Activated T-helper 17 cell treated with anti-CD3 and anti-CD28 coated beads, Interleukin-2, amount 50 U/mL, for 72 hours (primary cell): ENCODE results near the gene CNOT3. TPM values are rescaled to one million over a fixed set of nuclear protein-coding genes. Genes with fewer than 3 reads are reported as not detected.
"Not testable (repeated sequence)": the region's sequence is repeated elsewhere in the genome, so short reads cannot be mapped to it uniquely, and the experiment has no call there.

Experiments used
- ATAC-seq: fragments of 150-1000 bp; cut with Tn5 transposase; replicated peaks from 2 replicates; pipeline ENCODE4 v1.10.0; 2021; ENCODE audit warnings: mild to moderate bottlenecking, moderate library complexity
- H3K27ac Mint-ChIP-seq: one replicate; pipeline ENCODE4 v1.8.0; 2022; ENCODE audit warnings: mixed read lengths
- H3K27me3 Mint-ChIP-seq: one replicate; pipeline ENCODE4 v1.8.0; 2022; ENCODE audit warnings: mixed read lengths
- H3K36me3 Mint-ChIP-seq: one replicate; pipeline ENCODE4 v1.8.0; 2022; ENCODE audit warnings: low read depth, mild to moderate bottlenecking, mixed read lengths
- H3K4me1 Mint-ChIP-seq: one replicate; pipeline ENCODE4 v1.8.0; 2022; ENCODE audit warnings: mixed read lengths
- H3K4me3 Mint-ChIP-seq: one replicate; pipeline ENCODE4 v1.8.0; 2022; ENCODE audit warnings: mild to moderate bottlenecking, mixed read lengths
- H3K9me3 Mint-ChIP-seq: one replicate; pipeline ENCODE4 v1.8.0; 2022; ENCODE audit warnings: mixed read lengths
- total RNA-seq, 2 donors: library from RNA; stranded (reverse); gene quantifications; one replicate each; pipeline ENCODE4 v1.2.3, GENCODE V29; 2022

The CNOT3 gene
- total RNA-seq, 2 donors from 2014 or later: 51.4 to 61.4 TPM

DNA sequence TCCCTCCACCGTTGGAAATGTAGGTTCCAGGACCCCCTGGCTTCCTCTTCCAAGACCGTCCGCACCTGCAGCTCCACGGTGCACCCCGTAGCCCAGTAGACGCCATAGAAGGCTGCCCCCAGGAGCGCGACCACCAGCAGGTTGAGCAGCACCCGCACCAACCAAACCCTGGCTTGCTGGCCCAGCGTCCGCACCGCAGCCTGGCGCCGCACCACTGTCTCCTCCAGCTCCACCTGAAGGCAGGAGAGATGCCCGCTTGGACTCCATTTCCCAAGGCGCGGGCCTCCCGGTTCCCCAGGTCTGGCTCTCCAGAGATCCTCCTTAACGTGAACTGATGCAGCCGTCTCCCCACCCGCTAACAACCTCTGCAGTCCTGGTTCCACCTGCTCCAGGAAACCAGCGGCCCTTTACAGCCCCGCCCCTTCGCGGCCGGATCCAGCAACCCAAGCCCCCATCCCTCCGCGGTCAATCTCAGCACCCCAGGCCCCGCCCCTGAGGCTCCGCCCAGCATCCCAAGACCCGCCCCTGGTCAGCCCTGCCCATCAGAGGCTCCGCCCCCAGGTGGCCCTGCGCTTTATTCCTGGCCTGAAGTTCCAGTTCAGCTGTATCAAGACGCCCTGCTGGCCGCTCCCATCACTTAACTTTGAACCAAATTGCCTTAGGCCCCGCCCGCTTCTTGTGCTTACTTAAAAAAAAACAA is 27.0 kb downstream of the CNOT3 start:
- H3K36me3 Mint-ChIP-seq: peaks cover 4% of the 10 kb centered on the region
- no peaks in the 10 kb centered on the region for H3K9me3 Mint-ChIP-seq
- ATAC-seq: no peak
- no peaks in the 10 kb centered on the region for H3K27me3 Mint-ChIP-seq
- peaks cover 25% of the 10 kb centered on the region for H3K4me1 Mint-ChIP-seq
- H3K4me3 Mint-ChIP-seq: peak overlapping the region; percentile 64
- no peak overlapping the region for H3K27ac Mint-ChIP-seq

DNA sequence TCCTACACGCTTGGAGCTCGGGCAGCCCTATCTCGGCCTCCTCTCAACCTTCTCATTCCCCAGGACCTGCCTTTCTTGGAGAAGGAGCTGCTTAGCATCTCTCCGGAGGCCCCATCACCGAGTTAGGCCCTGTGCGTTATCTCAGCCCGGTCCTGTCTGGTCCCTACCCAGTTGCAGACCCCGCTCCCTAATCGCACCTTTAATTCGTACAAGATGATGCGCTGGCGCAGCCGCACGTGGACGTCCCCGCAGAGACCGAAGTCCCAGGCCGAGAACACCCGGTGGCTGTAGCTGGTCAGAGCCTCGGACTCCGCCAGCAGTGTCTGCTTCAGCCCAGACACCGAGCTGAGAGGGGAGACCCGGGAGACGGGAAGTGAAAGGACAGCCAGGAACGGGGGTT is 27.7 kb downstream of the CNOT3 start:
- H3K36me3 Mint-ChIP-seq: no peaks in the 10 kb centered on the region
- H3K27ac Mint-ChIP-seq: no peak overlapping the region
- ATAC-seq: no peak
- H3K27me3 Mint-ChIP-seq: no peaks in the 10 kb centered on the region
- no peaks in the 10 kb centered on the region for H3K9me3 Mint-ChIP-seq
- H3K4me1 Mint-ChIP-seq: peaks cover 25% of the 10 kb centered on the region
- H3K4me3 Mint-ChIP-seq: no peak overlapping the region

DNA sequence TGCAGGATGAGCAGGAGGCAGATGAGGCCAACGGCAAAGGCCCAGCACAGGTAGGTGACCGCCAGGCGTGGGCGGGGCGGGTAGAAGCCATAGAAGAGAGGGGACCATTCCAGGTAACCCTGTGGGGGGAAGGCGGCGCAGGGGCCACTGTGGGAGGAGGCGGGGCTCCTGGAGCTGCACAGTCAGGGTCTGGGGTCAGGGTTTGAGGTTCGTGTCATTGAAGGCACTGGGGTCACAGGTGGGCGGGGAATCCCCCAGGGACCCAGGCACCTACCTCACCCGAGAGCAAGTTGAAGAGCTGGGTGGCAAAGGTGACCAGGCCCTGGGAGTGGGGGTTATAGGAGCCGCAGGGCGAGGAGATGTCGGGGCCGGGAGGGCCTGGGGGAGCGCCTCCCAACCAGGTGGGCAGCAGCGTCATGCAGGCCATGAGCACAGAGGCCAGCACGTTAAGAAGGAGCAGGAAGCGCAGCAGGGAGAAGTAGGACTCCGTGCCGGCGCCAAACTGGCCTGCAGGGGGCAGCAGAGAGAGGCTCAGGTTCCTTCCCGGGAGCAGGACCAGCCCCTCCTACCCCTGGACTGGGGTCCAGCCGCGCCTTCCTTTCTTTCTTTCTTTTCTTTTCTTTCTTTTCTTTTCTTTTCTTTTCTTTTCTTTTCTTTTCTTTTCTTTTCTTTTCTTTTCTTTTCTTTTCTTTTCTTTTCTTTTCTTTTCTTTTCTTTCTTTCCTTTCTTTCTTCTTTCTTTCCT is 30.8 kb downstream of the CNOT3 start:
- no peak overlapping the region for H3K27ac Mint-ChIP-seq
- peaks cover 8% of the 10 kb centered on the region for H3K4me1 Mint-ChIP-seq
- H3K9me3 Mint-ChIP-seq: no peaks in the 10 kb centered on the region
- H3K36me3 Mint-ChIP-seq: no peaks in the 10 kb centered on the region
- H3K4me3 Mint-ChIP-seq: peak overlapping the region; percentile 25
- ATAC-seq: peak; percentile 93
- H3K27me3 Mint-ChIP-seq: no peaks in the 10 kb centered on the region

GRCh38 chr19:54169149-54169740 is 31.7 kb downstream of the CNOT3 start:
- Mint-ChIP-seq H3K27ac (no peak overlapping the region), H3K27me3 (no peaks in the 10 kb centered on the region), H3K4me1 (peaks cover 6% of the 10 kb centered on the region), H3K4me3 (no peak overlapping the region), H3K9me3 (no peaks in the 10 kb centered on the region), H3K36me3 (no peaks in the 10 kb centered on the region)
- ATAC-seq: no peak

GRCh38 chr19:54171736-54172431 is 34.3 kb downstream of the CNOT3 start:
- ATAC-seq, H3K4me3 Mint-ChIP-seq, H3K27me3 Mint-ChIP-seq, H3K27ac Mint-ChIP-seq, H3K9me3 Mint-ChIP-seq, H3K4me1 Mint-ChIP-seq: not testable (repeated sequence)
- peaks cover 12% of the 10 kb centered on the region for H3K36me3 Mint-ChIP-seq

- H3K9me3 Mint-ChIP-seq: no peaks in the 10 kb centered on the region
- H3K27ac Mint-ChIP-seq: no peak within 1 kb of the TSS
- peaks cover 15% of the 10 kb centered on the region for H3K36me3 Mint-ChIP-seq
- H3K27me3 Mint-ChIP-seq: no peaks in the 10 kb centered on the region
- no peak for ATAC-seq
- no peaks in the 10 kb centered on the region for H3K4me1 Mint-ChIP-seq
- no peak within 1 kb of the TSS for H3K4me3 Mint-ChIP-seq
Observed at GRCh38 chr19:54172471-54173358, 35.2 kb downstream of the CNOT3 start, which contains the start of gene TMC4. TMC4 (minus strand) TSS chr19:54173160; CDS start chr19:54173117, 43 bp downstream.

- no peak for ATAC-seq
- H3K27ac Mint-ChIP-seq: no peak overlapping the region
Observed at GRCh38 chr19:54173359-54173699, 35.8 kb downstream of the CNOT3 start.

DNA sequence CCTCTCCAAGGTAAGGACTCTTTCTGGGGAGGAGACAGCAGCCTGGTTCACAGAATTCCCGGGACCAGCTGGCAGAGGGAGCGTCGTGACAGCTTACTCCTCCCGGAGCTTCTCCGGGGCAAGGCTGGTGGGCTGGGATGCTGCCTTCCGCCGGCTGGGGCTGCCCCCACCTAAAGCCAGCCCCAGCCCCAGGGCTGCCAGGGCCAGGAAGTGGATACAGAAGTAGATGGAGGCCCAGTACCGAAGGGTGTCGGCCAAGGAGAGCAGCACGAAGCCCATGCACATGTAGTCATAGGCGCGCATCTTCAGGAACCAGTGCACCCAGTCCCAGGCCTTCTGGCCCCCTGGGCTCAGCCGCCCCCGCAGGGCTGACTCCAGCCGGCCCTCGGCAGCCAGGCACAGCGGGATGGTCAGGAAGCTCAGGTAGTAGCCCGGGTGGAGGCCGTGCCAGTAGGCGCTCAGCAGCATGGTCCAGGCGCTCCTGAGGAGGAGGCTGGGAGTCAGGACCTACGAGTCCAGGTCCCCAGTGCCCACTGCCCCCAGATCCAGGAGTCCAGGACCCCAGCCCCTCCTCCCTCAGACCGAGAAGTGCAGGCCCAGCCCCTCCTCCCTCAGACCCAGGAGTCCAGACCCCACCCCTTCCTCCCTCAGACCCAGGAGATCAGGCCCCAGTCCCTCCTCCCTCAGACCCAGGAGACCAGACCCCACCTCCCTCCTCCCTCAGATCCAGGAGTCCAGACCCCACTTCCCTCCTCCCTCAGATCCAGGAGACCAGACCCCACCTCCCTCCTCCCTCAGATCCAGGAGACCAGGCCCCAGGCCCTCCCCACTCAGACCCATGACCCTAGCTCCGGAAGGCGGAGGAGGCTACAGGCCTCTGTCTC is 36.6 kb downstream of the CNOT3 start:
- Mint-ChIP-seq H3K27me3 (no peaks in the 10 kb centered on the region), H3K4me1 (no peaks in the 10 kb centered on the region), H3K4me3 (no peak overlapping the region), H3K9me3 (no peaks in the 10 kb centered on the region), H3K36me3 (peaks cover 29% of the 10 kb centered on the region), H3K27ac (no peak overlapping the region)
- ATAC-seq: peak; percentile 19

More at GRCh38 chr19:54173359-54173699, 35.8 kb downstream of the CNOT3 start:
- no peaks in the 10 kb centered on the region for H3K9me3 Mint-ChIP-seq
- H3K36me3 Mint-ChIP-seq: peaks cover 21% of the 10 kb centered on the region
- H3K27me3 Mint-ChIP-seq: no peaks in the 10 kb centered on the region
- H3K4me3 Mint-ChIP-seq: no peak overlapping the region
- H3K4me1 Mint-ChIP-seq: no peaks in the 10 kb centered on the region

DNA sequence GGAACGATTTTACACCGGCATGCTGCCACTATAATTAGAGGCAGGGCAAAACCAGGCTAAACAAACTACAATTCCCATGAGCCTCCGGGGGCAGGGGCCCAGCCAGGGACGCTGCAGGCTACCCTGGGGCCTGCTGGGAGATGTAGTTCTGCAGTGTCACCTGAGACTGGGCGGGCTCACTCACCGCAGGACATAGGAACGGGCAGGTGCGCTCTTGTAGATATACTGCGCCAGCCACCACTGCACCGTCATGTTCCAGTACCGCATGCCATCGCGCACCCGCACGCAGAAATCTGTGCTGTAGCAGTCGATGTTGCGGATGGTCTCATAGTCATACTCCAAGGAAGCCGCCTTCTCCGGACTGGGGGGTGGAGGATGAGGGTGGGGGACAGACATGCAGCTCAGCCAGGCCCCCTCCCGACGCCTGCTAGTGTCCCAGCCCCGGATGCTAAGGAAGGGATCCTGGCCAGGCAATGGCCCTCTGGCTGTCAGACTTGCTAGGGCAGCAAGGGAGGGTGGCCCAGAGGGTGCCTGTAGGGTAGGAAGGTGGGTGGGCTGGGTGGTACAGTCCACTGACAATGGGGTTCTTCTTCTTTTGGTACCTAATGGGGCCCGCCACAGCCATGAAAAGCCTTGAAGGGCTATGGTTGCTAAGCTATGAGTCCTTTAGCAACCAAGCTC is 41.2 kb downstream of the CNOT3 start:
- Mint-ChIP-seq H3K27ac (no peak overlapping the region), H3K4me1 (no peaks in the 10 kb centered on the region), H3K27me3 (no peaks in the 10 kb centered on the region), H3K36me3 (peaks cover 52% of the 10 kb centered on the region), H3K4me3 (no peak overlapping the region), H3K9me3 (no peaks in the 10 kb centered on the region)
- peak; percentile 57 for ATAC-seq

DNA sequence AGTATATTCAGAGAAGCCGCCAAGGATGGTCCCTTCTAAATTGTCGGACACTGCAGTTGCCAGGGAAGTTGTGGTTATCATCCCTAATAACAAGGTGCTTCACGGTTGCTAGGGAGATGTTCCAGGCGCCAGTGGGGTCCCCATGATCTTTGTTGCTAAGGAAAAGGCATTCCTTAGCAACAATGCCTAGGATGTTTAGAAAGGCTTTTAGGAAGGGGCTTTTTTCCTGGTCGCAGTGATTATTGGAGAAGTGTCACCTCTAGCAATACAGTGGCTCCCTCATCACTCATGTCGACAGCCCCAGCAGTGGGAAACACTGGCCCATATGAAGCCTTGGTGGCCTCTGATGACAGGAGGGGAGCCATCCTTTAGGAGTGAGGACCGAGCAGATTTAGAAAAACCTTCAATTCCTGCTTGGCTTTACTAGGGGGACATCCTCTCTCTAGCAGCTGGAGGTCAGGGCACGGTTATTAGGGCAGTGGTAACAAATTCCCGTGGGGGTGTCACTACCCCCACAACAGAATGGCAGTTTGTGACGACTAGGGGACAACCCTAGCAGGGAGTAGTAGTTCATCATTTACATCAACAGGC is 41.8 kb downstream of the CNOT3 start:
- H3K27ac Mint-ChIP-seq: no peak overlapping the region
- peaks cover 58% of the 10 kb centered on the region for H3K36me3 Mint-ChIP-seq
- H3K4me3 Mint-ChIP-seq: no peak overlapping the region
- H3K9me3 Mint-ChIP-seq: no peaks in the 10 kb centered on the region
- no peak for ATAC-seq
- H3K27me3 Mint-ChIP-seq: no peaks in the 10 kb centered on the region
- H3K4me1 Mint-ChIP-seq: no peaks in the 10 kb centered on the region

DNA sequence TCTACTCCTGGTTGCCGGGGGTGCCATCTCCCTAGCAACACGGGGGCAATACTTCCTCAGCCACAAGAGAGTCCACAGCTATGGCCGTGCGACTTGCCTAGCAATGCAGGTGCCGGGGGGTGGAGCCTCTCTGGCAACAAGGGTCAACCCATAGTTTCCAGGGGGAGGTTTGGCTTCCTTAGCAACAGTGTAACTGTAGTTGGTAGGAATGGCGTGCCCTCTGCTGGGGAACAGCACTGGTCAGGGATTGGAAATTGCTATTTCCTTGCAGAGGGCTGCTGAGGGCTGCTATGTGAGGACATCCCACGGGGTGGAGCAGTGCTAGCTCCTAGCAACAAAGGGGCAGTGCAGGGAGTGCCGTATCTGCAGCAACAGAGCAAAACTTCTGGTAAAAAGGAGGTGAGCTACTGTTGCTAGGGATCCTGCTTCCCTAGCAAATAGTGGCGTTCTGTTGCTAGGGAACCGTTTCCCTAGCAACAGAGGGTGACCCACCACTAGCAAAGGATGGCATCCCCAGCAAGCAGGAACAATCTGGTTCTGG is 42.4 kb downstream of the CNOT3 start:
- Mint-ChIP-seq H3K4me1 (no peaks in the 10 kb centered on the region), H3K4me3 (no peak overlapping the region), H3K27ac (no peak overlapping the region), H3K36me3 (peaks cover 59% of the 10 kb centered on the region), H3K27me3 (no peaks in the 10 kb centered on the region), H3K9me3 (no peaks in the 10 kb centered on the region)
- ATAC-seq: no peak

- Mint-ChIP-seq H3K4me1 (no peaks in the 10 kb centered on the region), H3K9me3 (no peaks in the 10 kb centered on the region), H3K27me3 (no peaks in the 10 kb centered on the region), H3K4me3 (no peak overlapping the region), H3K36me3 (peaks cover 61% of the 10 kb centered on the region), H3K27ac (no peak overlapping the region)
- ATAC-seq: no peak
Observed at GRCh38 chr19:54180691-54181091, 43.1 kb downstream of the CNOT3 start.
